ENCODE results near the gene MLLT6. TPM values are rescaled to one million over a fixed set of nuclear protein-coding genes. Genes with fewer than 3 reads are reported as not detected.

Gene MLLT6
- total and polyA plus RNA-seq, 2 of the 13 experiments (the other 11 are each of a cell fraction or from before 2014, with no cell fraction given), result 50.7 to 69.5 TPM

GRCh38 chr17:38674749-38675615 lies 30.1 kb upstream of the MLLT6 start, which contains the start of gene EPOP (continued):
- TF ChIP-seq E2F1 (CRISPR knock-in tag; IDR thresholded peaks at IDR 0.05), result peak; percentile 77; the same call in 1 of the 2 replicates
- TF ChIP-seq ZIK1 (CRISPR knock-in tag; IDR thresholded peaks at IDR 0.05; ENCODE audit: borderline replicate concordance, low read depth), result peak; percentile 69; the same call in 1 of the 2 replicates
- TF ChIP-seq SRSF4 (IDR thresholded peaks at IDR 0.05; ENCODE audit: low read depth, low read length, poor library complexity, severe bottlenecking), result no peak
- no peak for TF ChIP-seq HNRNPUL1 (IDR thresholded peaks at IDR 0.05; ENCODE audit: low read depth, low read length)
- TF ChIP-seq GATAD1 (CRISPR knock-in tag; IDR thresholded peaks at IDR 0.05), result peak; percentile 76
- peak; percentile 96; the same call in 1 of the 2 replicates for TF ChIP-seq KLF15 (CRISPR knock-in tag; IDR thresholded peaks at IDR 0.05; ENCODE audit: borderline replicate concordance)
- peak; percentile 94 for TF ChIP-seq HOXA5 (CRISPR knock-in tag; IDR thresholded peaks at IDR 0.05)
- TF ChIP-seq CREM (IDR thresholded peaks at IDR 0.05), result no peak; the same call in 1 of the 2 replicates
- TF ChIP-seq CREM (CRISPR knock-in tag; IDR thresholded peaks at IDR 0.05), result no peak
- TF ChIP-seq IRF9 (CRISPR knock-in tag; IDR thresholded peaks at IDR 0.05; ENCODE audit: borderline replicate concordance), result peak; percentile 97
- peak; percentile 61; the same call in 1 of the 2 replicates for TF ChIP-seq ZKSCAN8 (CRISPR knock-in tag; IDR thresholded peaks at IDR 0.05; ENCODE audit: borderline replicate concordance)
- TF ChIP-seq REXO4 (CRISPR knock-in tag; IDR thresholded peaks at IDR 0.05; ENCODE audit: borderline replicate concordance), result peak; percentile 71; the same call in 1 of the 2 replicates
- peak; percentile 84 for TF ChIP-seq ZNF740 (CRISPR knock-in tag; IDR thresholded peaks at IDR 0.05)
- TF ChIP-seq PLSCR1 (CRISPR knock-in tag; IDR thresholded peaks at IDR 0.05; ENCODE audit: borderline replicate concordance), result no peak
- no peak; the same call in 1 of the 2 replicates for TF ChIP-seq AHDC1 (CRISPR knock-in tag; IDR thresholded peaks at IDR 0.05; ENCODE audit: borderline replicate concordance)

All from HepG2 (cell line).